Lower lobe of right lung (tissue), 2 donors: ENCODE data around the gene ARHGAP32. TPM values are rescaled to one million over a fixed set of nuclear protein-coding genes. Genes with fewer than 3 reads are reported as not detected.

ENCODE experiments used
- ATAC-seq, 2 donors: fragments of 200-7000 bp; cut with Tn5 transposase; one replicate each; pipeline ENCODE4 v1.9.1; 2020 to 2022; ENCODE audit warnings: mild to moderate bottlenecking in 2 of 2, moderate library complexity in 2 of 2
- DNase-seq: peaks from one replicate; pipeline ENCODE4 v3.0.0-alpha.2; 2020
- H3K27ac ChIP-seq: fragments of 200-600 bp; one replicate; pipeline ENCODE4 v1.8.0; 2022
- H3K27me3 ChIP-seq: fragments of 200-600 bp; one replicate; pipeline ENCODE4 v1.8.0; 2022; ENCODE audit warnings: low read depth
- H3K36me3 ChIP-seq: fragments of 200-600 bp; one replicate; pipeline ENCODE4 v1.8.0; 2022; ENCODE audit warnings: mild to moderate bottlenecking
- H3K4me1 ChIP-seq: fragments of 200-600 bp; one replicate; pipeline ENCODE4 v1.8.0; 2022
- H3K4me3 ChIP-seq: fragments of 200-600 bp; one replicate; pipeline ENCODE4 v1.8.0; 2022; ENCODE audit warnings: mild to moderate bottlenecking
- H3K9me3 ChIP-seq: fragments of 200-600 bp; one replicate; pipeline ENCODE4 v1.8.0; 2022
- intact Hi-C: fragments of 100-400 bp; cut with DNase I; formaldehyde crosslinking; loops from one replicate; pipeline ENCODE4 v1.11.0; 2022
- total RNA-seq: library from RNA; stranded (reverse); fragmentation: NEBNext Ultra II Directional; extraction: Animal tissue kit (Norgen Biotek cat#: 25700); gene quantifications from one replicate; pipeline ENCODE4 v1.2.1, GENCODE V29; 2021
- TF ChIP-seq, protein P1 (sequence below): fragments of 200-600 bp; IDR thresholded peaks from one replicate; pipeline ENCODE4 v1.8.0; 2022; ENCODE audit warnings: antibody characterized with exemption, mild to moderate bottlenecking
- donor health status: DM: no; HTN: yes; CAD: no; lungs with severe emphysema.

ARHGAP32 gene
- total RNA-seq, 1 donor from 2014 or later, result 27.9 TPM

DNA sequence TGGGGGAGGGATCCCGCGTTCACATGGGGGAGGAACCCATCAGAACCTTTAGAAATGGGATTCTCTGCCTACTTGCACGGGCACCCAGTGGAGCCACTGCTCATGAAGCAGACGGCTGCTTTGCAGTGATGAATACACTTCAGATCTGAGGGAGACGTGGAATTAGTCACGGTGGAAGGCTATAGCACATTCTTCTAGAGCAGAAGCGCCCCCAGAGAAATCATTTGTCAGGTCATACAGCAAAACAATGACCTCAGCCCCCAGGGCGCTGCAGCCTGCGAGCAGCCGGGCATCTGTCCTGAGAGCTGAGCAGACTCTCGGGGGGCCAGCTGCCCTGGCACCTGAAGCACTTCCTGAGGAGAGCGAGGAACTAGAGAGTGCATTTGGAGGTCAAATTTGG is 262.1 kb downstream of the ARHGAP32 start:
- Histone ChIP-seq H3K4me1 (no peaks in the 10 kb centered on the region), H3K36me3 (no peaks in the 10 kb centered on the region), H3K4me3 (no peak overlapping the region), H3K27me3 (no peaks in the 10 kb centered on the region), H3K9me3 (no peaks in the 10 kb centered on the region), H3K27ac (no peak overlapping the region)
- DNase-seq, result no peak
- TF ChIP-seq, protein P1, sequence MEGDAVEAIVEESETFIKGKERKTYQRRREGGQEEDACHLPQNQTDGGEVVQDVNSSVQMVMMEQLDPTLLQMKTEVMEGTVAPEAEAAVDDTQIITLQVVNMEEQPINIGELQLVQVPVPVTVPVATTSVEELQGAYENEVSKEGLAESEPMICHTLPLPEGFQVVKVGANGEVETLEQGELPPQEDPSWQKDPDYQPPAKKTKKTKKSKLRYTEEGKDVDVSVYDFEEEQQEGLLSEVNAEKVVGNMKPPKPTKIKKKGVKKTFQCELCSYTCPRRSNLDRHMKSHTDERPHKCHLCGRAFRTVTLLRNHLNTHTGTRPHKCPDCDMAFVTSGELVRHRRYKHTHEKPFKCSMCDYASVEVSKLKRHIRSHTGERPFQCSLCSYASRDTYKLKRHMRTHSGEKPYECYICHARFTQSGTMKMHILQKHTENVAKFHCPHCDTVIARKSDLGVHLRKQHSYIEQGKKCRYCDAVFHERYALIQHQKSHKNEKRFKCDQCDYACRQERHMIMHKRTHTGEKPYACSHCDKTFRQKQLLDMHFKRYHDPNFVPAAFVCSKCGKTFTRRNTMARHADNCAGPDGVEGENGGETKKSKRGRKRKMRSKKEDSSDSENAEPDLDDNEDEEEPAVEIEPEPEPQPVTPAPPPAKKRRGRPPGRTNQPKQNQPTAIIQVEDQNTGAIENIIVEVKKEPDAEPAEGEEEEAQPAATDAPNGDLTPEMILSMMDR, result no peak
- intact Hi-C loops, result no loop called here
- no peak for ATAC-seq

- intact Hi-C loops, result no loop called here
- ATAC-seq (no peak), DNase-seq (no peak)
- Histone ChIP-seq H3K4me1 (no peaks in the 10 kb centered on the region), H3K36me3 (no peaks in the 10 kb centered on the region), H3K27me3 (no peaks in the 10 kb centered on the region), H3K27ac (no peak overlapping the region), H3K9me3 (no peaks in the 10 kb centered on the region), H3K4me3 (no peak overlapping the region)
- TF ChIP-seq, protein P1, result no peak
These were observed 262.7 kb downstream of the ARHGAP32 start for GRCh38 chr11:128929468-128929867.

DNA sequence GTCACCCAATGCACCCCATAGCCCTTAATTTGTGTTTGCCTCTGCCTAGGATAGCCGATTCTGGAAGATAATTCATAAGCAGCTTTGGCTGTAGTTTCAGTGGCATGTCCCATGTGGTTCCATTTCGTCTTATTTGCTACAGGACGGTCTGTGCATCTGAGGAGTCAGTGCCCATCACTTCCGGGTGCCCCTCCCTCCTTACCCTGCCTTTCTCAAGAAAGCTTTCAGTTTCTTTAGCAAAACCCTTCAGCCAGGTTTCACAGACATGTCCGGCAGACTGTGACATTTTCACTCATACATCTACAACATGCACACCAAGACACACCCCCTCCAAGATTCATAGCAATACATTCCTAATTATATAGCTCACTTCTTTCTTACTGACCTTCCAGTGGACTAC is 263.7 kb downstream of the ARHGAP32 start:
- ATAC-seq (no peak), DNase-seq (no peak)
- Histone ChIP-seq H3K4me1 (no peaks in the 10 kb centered on the region), H3K4me3 (no peak overlapping the region), H3K27ac (no peak overlapping the region), H3K27me3 (no peaks in the 10 kb centered on the region), H3K9me3 (no peaks in the 10 kb centered on the region), H3K36me3 (no peaks in the 10 kb centered on the region)
- intact Hi-C loops, result no loop called here
- TF ChIP-seq, protein P1, result no peak

DNA sequence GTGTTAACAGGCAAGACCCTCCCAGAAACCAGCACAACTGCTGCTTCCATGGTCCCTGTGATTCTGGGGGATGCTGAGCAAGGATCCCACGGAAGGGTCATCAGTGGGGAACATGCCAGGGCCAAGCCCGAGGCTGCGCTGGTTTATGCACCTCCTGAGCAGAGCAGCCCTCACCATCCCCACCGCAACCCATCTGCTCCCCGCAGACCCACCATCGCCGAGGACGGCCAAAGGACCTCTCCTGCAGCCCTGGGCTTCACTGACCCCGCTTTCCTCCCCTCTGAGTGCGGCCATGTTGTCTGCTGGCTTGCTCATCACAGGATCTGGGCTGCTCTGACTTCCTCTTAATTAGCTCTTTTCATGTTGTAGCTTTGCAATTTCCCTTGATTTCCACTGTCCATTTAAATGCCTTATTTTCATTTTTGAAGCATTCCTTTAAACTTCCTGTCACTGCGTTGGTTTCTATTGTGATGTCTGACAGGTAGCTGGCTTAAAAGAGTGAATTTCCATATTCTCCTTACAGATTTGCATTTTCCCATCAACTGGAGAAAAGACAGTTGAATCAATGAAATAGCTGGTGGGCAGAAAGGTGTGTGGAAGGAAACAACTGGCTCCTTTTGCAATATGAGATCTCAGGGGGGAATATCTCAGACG is 264.3 kb downstream of the ARHGAP32 start:
- DNase-seq (no peak), ATAC-seq (no peak)
- H3K4me3 ChIP-seq, result no peak overlapping the region
- H3K27ac ChIP-seq, result no peak overlapping the region
- H3K27me3 ChIP-seq, result no peaks in the 10 kb centered on the region
- intact Hi-C loops, result no loop called here
- no peaks in the 10 kb centered on the region for H3K4me1 ChIP-seq
- no peaks in the 10 kb centered on the region for H3K36me3 ChIP-seq
- H3K9me3 ChIP-seq, result no peaks in the 10 kb centered on the region
- TF ChIP-seq, protein P1, result no peak

GRCh38 chr11:128927108-128927461 is 265.0 kb downstream of the ARHGAP32 start:
- intact Hi-C loops, result no loop called here
- H3K27me3 ChIP-seq, result no peaks in the 10 kb centered on the region
- no peaks in the 10 kb centered on the region for H3K36me3 ChIP-seq
- H3K9me3 ChIP-seq, result no peaks in the 10 kb centered on the region
- ATAC-seq, result no peak
- H3K27ac ChIP-seq, result no peak overlapping the region
- DNase-seq, result no peak
- H3K4me1 ChIP-seq, result no peaks in the 10 kb centered on the region
- TF ChIP-seq, protein P1, result no peak
- no peak overlapping the region for H3K4me3 ChIP-seq
